ENCODE results near the gene RAB29. TPM values are rescaled to one million over a fixed set of nuclear protein-coding genes. Genes with fewer than 3 reads are reported as not detected.

The RAB29 gene
- total RNA-seq, 1 experiment from 2014 or later = 11.0 TPM

DNA sequence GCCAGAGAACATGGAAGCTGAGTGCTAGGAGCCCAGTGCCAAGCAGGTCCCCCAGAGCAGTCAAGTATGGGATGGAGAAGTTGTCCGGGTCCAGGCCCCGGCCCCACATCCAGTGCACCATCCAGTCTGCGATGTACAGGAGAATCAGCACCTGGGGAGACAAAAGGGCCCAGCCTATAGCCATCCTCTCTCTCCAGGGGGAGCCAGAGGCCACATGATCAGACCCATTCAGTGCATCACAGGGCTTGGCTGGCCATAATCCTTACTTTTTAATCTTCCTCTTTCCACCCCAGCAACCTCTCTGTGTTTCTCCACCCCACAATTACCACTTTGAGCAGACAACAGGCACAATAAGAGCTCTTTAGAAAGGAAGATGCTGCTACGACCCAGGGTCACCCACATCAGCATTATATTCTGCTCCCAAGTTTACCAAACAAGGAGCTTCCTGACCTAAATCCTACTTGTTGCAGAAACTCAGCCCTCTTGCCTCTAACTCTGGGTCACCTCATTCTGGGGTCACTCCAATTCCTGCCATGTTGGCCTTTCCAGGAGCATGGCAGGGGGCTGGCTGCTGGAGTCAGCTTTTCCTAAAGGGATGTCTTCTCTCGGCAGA is 16.4 kb upstream of the RAB29 start:
- ChIA-PET CTCF (interaction anchor here (0.6 to 3.5 kb wide), 23 partner anchors 9 to 203 kb away, joined by 3 to 124 read pairs (median 5); partner anchors contain the start of gene PM20D1), POLR2A (interaction anchor here (0.6 kb wide), 1 partner anchor 10 kb away, joined by 3 read pairs; no protein-coding TSS in a partner anchor)
- no peak overlapping the region for H3K4me3 Mint-ChIP-seq
- peaks cover 29% of the 10 kb centered on the region for H3K36me3 Mint-ChIP-seq
- ATAC-seq = peak; percentile 96
- H3K9me3 Mint-ChIP-seq = no peaks in the 10 kb centered on the region
- 0 out of 2 replicates have a peak, but pooled peaks cover 6% of the 10 kb centered on the region for H3K4me1 Mint-ChIP-seq
- H3K27me3 Mint-ChIP-seq (ENCODE audit: low read depth) = no peaks in the 10 kb centered on the region
- H3K27ac Mint-ChIP-seq = no peak overlapping the region
- TF ChIP-seq, protein P1, sequence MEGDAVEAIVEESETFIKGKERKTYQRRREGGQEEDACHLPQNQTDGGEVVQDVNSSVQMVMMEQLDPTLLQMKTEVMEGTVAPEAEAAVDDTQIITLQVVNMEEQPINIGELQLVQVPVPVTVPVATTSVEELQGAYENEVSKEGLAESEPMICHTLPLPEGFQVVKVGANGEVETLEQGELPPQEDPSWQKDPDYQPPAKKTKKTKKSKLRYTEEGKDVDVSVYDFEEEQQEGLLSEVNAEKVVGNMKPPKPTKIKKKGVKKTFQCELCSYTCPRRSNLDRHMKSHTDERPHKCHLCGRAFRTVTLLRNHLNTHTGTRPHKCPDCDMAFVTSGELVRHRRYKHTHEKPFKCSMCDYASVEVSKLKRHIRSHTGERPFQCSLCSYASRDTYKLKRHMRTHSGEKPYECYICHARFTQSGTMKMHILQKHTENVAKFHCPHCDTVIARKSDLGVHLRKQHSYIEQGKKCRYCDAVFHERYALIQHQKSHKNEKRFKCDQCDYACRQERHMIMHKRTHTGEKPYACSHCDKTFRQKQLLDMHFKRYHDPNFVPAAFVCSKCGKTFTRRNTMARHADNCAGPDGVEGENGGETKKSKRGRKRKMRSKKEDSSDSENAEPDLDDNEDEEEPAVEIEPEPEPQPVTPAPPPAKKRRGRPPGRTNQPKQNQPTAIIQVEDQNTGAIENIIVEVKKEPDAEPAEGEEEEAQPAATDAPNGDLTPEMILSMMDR (IDR thresholded peaks at IDR 0.05) = peak; percentile 73
- TF ChIP-seq CREB1 (CRISPR knock-in tag; IDR thresholded peaks at IDR 0.05) = no peak
- TF ChIP-seq NR2C2 (CRISPR knock-in tag; IDR thresholded peaks at IDR 0.05) = no peak
- peak; percentile 70 for DNase-seq (ENCODE audit: low spot score)

DNA sequence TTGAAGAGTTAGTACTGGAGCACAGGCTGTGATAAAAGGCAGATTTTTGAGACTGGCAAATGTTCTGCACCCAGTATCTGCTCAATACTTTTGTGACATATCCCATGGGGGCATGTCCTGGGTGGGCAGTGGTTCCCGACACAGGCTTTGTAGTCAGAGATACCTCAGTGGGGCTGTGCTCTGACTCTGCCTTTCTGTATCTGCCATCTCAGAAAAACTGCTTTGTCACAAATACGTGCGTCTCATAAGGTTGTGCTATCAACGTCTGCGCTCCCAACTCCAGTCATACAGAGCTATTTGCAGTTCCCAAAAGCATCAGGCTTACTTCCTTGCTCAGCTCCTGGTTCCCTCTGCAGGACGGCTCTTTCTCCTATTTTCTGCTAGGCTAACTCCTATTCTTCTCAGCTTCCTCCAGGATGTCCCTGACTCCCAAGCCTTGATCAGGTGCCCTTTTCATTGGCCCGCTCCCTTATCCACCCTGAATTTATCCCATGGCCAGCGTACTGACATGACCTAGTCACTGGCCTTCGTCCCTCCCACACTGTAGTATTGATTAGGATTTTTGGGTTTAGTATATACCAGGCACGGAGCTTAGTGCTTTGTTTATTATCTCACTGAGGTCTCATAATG is 12.1 kb upstream of the RAB29 start:
- H3K27me3 Mint-ChIP-seq (ENCODE audit: low read depth) = no peaks in the 10 kb centered on the region
- H3K36me3 Mint-ChIP-seq = peaks cover 13% of the 10 kb centered on the region; the same call in 1 of the 2 replicates
- no peak overlapping the region for H3K4me3 Mint-ChIP-seq
- DNase-seq (ENCODE audit: low spot score) (no peak), ATAC-seq (peak; percentile 44; the same call in 1 of the 2 replicates)
- 0 out of 2 replicates have a peak, but pooled peaks cover 2% of the 10 kb centered on the region for H3K4me1 Mint-ChIP-seq
- POLR2A ChIA-PET = no interaction called here
- no peaks in the 10 kb centered on the region for H3K9me3 Mint-ChIP-seq
- CTCF ChIA-PET = interaction anchor here (0.9 to 2.3 kb wide), 6 partner anchors 128 to 199 kb away, joined by 3 to 23 read pairs (median 4); no protein-coding TSS in a partner anchor
- no peak overlapping the region for H3K27ac Mint-ChIP-seq
- TF ChIP-seq, protein P2, sequence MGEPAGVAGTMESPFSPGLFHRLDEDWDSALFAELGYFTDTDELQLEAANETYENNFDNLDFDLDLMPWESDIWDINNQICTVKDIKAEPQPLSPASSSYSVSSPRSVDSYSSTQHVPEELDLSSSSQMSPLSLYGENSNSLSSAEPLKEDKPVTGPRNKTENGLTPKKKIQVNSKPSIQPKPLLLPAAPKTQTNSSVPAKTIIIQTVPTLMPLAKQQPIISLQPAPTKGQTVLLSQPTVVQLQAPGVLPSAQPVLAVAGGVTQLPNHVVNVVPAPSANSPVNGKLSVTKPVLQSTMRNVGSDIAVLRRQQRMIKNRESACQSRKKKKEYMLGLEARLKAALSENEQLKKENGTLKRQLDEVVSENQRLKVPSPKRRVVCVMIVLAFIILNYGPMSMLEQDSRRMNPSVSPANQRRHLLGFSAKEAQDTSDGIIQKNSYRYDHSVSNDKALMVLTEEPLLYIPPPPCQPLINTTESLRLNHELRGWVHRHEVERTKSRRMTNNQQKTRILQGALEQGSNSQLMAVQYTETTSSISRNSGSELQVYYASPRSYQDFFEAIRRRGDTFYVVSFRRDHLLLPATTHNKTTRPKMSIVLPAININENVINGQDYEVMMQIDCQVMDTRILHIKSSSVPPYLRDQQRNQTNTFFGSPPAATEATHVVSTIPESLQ (CRISPR knock-in tag; IDR thresholded peaks at IDR 0.05) = no peak
- no peak for TF ChIP-seq FOXP4 (CRISPR knock-in tag; IDR thresholded peaks at IDR 0.05)
- no peak for TF ChIP-seq JUN (CRISPR knock-in tag; IDR thresholded peaks at IDR 0.05)
- no peak for TF ChIP-seq ZNF138 (CRISPR knock-in tag; conservative IDR thresholded peaks at IDR 0.05)
- TF ChIP-seq USF1 (CRISPR knock-in tag; IDR thresholded peaks at IDR 0.05) = no peak
- TF ChIP-seq PRRX2 (CRISPR knock-in tag; IDR thresholded peaks at IDR 0.05) = no peak
- TF ChIP-seq, protein P3, sequence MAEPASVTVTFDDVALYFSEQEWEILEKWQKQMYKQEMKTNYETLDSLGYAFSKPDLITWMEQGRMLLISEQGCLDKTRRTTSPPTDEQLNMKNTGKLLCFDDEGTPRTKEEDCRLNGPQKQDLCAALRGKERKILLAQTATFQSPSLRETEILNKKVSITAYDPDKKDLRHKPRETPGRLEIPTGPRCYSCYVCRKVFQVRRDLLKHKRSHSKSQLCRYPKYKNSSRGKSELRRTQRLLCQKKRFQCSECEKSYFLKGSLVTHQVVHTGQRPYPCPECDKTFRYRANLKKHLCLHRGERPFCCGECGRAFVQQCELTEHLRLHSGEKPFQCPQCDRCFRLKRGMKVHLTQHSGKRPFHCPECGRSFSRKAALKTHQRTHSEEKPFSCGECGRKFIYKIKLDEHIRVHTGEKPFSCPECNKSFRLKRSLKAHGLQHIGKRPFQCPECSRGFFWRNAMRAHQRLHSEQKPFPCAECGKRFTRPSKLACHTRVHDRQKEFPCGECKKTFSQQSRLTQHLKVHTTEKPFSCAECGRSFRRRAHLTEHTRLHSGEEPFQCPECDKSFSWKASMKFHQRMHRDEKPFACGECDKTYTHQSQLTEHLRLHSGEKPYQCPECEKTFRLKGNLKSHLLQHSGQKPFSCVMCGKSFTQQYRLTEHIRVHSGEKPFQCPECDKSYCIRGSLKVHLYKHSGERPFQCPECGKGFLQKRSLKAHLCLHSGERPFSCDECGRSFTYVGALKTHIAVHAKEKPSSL (CRISPR knock-in tag; conservative IDR thresholded peaks at IDR 0.05) = no peak
- TF ChIP-seq MXD4 (CRISPR knock-in tag; IDR thresholded peaks at IDR 0.05; ENCODE audit: borderline replicate concordance) = no peak
- TF ChIP-seq, protein P4, sequence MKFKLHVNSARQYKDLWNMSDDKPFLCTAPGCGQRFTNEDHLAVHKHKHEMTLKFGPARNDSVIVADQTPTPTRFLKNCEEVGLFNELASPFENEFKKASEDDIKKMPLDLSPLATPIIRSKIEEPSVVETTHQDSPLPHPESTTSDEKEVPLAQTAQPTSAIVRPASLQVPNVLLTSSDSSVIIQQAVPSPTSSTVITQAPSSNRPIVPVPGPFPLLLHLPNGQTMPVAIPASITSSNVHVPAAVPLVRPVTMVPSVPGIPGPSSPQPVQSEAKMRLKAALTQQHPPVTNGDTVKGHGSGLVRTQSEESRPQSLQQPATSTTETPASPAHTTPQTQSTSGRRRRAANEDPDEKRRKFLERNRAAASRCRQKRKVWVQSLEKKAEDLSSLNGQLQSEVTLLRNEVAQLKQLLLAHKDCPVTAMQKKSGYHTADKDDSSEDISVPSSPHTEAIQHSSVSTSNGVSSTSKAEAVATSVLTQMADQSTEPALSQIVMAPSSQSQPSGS (CRISPR knock-in tag; IDR thresholded peaks at IDR 0.05; ENCODE audit: borderline replicate concordance, low read depth) = no peak
- TF ChIP-seq JAZF1 (CRISPR knock-in tag; IDR thresholded peaks at IDR 0.05) = no peak
- TF ChIP-seq, protein P5, sequence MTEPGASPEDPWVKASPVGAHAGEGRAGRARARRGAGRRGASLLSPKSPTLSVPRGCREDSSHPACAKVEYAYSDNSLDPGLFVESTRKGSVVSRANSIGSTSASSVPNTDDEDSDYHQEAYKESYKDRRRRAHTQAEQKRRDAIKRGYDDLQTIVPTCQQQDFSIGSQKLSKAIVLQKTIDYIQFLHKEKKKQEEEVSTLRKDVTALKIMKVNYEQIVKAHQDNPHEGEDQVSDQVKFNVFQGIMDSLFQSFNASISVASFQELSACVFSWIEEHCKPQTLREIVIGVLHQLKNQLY (CRISPR knock-in tag; IDR thresholded peaks at IDR 0.05) = no peak
- TF ChIP-seq TEAD4 (CRISPR knock-in tag; IDR thresholded peaks at IDR 0.05) = no peak
- no peak for TF ChIP-seq NFE2L1 (CRISPR knock-in tag; IDR thresholded peaks at IDR 0.05)
- no peak for TF ChIP-seq ZNF671 (CRISPR knock-in tag; IDR thresholded peaks at IDR 0.05)
- TF ChIP-seq IRF2 (CRISPR knock-in tag; IDR thresholded peaks at IDR 0.05; ENCODE audit: borderline replicate concordance, low read depth) = no peak

Measured in WTC11 (cell line).